H1 (cell line): ENCODE measurements around the gene C12orf42. TPM values are rescaled to one million over a fixed set of nuclear protein-coding genes. Genes with fewer than 3 reads are reported as not detected.

Source experiments
- SIN3A ChIP-seq, 2 experiments: IDR thresholded peaks in 1 of 2; conservative IDR thresholded peaks in 1 of 2; 2 replicates each; pipeline ENCODE4 v1.6.1; 2011 to 2012; ENCODE audit warnings: low read length in 2 of 2, improper control_type of control experiment in 1 of 2, low read depth in 1 of 2, mild to moderate bottlenecking in 1 of 2
- SP1 ChIP-seq: IDR thresholded peaks from 2 replicates; pipeline ENCODE4 v1.6.1; 2011; ENCODE audit warnings: low read depth, low read length
- SUZ12 ChIP-seq: fragments of 200-600 bp; sonication (generic); IDR thresholded peaks from 2 replicates; pipeline ENCODE4 v1.6.1; 2012; ENCODE audit warnings: mild to moderate bottlenecking, inconsistent platforms, low read length, moderate library complexity, mixed read lengths
- polyA plus RNA-seq, 7 experiments: library from polyadenylated mRNA; depleted of rRNA in 3 of 7; stranded (reverse) in 5 of 7; unstranded in 2 of 7; fragments of >200 nt in 5 of 7; fragments of 200-250 nt in 2 of 7; gene quantifications; 1 replicate in 5 of 7; 2 replicates in 1 of 7; 4 replicates in 1 of 7; pipeline versions ENCODE4 v1.2.1 to v1.2.3, GENCODE V29; 2011 to 2013; ENCODE audit warnings: missing spikeins in 2 of 7, mixed read lengths in 2 of 7
- total RNA-seq: library from RNA; stranded (reverse); fragmentation: NEBNext Ultra II Directional; extraction: Animal tissue kit (Norgen Biotek cat#: 25700); gene quantifications from 2 replicates; pipeline ENCODE4 v1.2.1, GENCODE V29; 2021
- TF ChIP-seq, protein P1 (sequence below): IDR thresholded peaks from 2 replicates; pipeline ENCODE4 v1.6.1; 2012; ENCODE audit warnings: inconsistent platforms
- TF ChIP-seq, protein P2 (sequence below): IDR thresholded peaks from 2 replicates; pipeline ENCODE4 v1.6.1; 2012; ENCODE audit warnings: inconsistent platforms
- TF ChIP-seq, protein P3 (sequence below): IDR thresholded peaks from 2 replicates; pipeline ENCODE4 v1.6.1; 2012; ENCODE audit warnings: low read length, inconsistent platforms

C12orf42 gene
- total and polyA plus RNA-seq, 2 of the 8 experiments (the other 6 are each of a cell fraction or from before 2014, with no cell fraction given), result 0.05 TPM; not detected in 1

DNA sequence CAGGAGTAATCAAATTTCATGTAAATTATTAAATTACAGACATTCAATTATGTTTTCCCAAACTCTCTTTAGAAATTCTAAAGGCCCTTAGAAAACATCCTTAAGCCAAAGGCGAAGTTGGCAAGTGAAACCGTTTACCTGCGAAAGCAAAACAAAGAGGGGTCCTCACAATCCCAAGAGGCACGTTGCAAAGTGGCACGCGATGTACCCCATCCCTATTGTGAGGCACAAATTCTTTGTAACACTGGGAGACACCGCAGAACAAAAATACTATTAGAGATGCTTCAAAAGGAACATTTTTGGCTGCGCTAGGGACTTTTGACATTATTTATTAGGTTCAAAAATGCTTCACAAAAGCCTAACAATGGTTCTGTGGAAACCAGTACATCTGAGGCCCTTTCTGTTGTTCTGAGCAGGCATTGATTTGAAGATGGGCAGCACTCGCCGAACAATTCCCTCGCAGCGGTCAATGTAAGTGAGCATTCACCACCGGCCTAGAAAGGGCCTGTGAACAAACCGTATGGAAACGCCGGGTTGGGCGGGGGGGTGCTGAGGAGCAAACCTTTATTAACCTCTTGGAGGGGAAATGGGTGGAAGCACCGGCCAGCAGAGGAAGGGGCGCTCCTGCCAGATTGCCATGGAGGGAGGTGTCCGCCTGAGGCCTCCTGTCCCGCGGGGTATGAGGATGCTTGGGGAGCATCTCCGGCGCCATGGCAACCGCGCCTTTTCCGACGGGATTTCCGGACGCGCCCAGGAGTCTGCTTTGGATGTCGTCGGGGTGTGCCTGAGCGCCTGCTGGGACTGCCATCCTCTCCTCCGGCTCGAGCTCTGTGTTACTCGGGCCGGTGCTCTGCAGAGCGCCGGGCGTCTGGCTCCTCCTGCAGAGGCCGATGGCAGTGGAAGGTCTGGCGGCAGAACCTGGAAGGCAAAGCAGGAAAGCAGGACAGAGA is 193.9 kb downstream of the C12orf42 start (continued):
- TF ChIP-seq, protein P1, sequence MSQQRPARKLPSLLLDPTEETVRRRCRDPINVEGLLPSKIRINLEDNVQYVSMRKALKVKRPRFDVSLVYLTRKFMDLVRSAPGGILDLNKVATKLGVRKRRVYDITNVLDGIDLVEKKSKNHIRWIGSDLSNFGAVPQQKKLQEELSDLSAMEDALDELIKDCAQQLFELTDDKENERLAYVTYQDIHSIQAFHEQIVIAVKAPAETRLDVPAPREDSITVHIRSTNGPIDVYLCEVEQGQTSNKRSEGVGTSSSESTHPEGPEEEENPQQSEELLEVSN, result 0 out of 2 replicates have a peak, but pooled peaks have one; percentile 17
- TF ChIP-seq, protein P2, sequence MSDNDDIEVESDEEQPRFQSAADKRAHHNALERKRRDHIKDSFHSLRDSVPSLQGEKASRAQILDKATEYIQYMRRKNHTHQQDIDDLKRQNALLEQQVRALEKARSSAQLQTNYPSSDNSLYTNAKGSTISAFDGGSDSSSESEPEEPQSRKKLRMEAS, result peak; percentile 58
- peak in 1 of 2 experiments; percentile 55; a peak in 1 of 4 replicates for TF ChIP-seq SIN3A (conservative IDR thresholded peaks at IDR 0.05 in 1 of 2, IDR thresholded peaks at IDR 0.05 in 1 of 2; ENCODE audit: low read depth in 1 of 2, low read length in 2 of 2)
- TF ChIP-seq SP1, result no peak
- TF ChIP-seq, protein P3, sequence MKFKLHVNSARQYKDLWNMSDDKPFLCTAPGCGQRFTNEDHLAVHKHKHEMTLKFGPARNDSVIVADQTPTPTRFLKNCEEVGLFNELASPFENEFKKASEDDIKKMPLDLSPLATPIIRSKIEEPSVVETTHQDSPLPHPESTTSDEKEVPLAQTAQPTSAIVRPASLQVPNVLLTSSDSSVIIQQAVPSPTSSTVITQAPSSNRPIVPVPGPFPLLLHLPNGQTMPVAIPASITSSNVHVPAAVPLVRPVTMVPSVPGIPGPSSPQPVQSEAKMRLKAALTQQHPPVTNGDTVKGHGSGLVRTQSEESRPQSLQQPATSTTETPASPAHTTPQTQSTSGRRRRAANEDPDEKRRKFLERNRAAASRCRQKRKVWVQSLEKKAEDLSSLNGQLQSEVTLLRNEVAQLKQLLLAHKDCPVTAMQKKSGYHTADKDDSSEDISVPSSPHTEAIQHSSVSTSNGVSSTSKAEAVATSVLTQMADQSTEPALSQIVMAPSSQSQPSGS, result no peak
- 0 out of 2 replicates have a peak, but pooled peaks have one; percentile 9 for TF ChIP-seq SUZ12
